Gastroesophageal sphincter (tissue), 3 donors: Measurements from ENCODE around the gene DNAJC11.

Source experiments
- POLR2A ChIP-seq, 2 donors: fragments of 450-650 bp; IDR thresholded peaks; one replicate each; pipeline ENCODE4 v1.6.1; 2017; ENCODE audit warnings: antibody characterized with exemption in 2 of 2, mild to moderate bottlenecking in 2 of 2, moderate library complexity in 1 of 2
- TF ChIP-seq, protein P1 (sequence below), 4 experiments: fragments of 200-600 bp in 2 of 4; fragments of 450-650 bp in 2 of 4; sonication (generic) in 1 of 4; IDR thresholded peaks; one replicate each; pipeline ENCODE4 v1.5.1; 2017 to 2019; ENCODE audit warnings: antibody characterized with exemption in 4 of 4, mild to moderate bottlenecking in 2 of 4, moderate library complexity in 2 of 4

- TF ChIP-seq, protein P1, sequence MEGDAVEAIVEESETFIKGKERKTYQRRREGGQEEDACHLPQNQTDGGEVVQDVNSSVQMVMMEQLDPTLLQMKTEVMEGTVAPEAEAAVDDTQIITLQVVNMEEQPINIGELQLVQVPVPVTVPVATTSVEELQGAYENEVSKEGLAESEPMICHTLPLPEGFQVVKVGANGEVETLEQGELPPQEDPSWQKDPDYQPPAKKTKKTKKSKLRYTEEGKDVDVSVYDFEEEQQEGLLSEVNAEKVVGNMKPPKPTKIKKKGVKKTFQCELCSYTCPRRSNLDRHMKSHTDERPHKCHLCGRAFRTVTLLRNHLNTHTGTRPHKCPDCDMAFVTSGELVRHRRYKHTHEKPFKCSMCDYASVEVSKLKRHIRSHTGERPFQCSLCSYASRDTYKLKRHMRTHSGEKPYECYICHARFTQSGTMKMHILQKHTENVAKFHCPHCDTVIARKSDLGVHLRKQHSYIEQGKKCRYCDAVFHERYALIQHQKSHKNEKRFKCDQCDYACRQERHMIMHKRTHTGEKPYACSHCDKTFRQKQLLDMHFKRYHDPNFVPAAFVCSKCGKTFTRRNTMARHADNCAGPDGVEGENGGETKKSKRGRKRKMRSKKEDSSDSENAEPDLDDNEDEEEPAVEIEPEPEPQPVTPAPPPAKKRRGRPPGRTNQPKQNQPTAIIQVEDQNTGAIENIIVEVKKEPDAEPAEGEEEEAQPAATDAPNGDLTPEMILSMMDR (IDR thresholded peaks at IDR 0.05) = no peak
- no peak for TF ChIP-seq POLR2A (IDR thresholded peaks at IDR 0.05)
Observed at GRCh38 chr1:6637770-6638169, 63.8 kb downstream of the DNAJC11 start.
